Activated gamma-delta T cell treated with anti-CD3 and anti-CD28 coated beads, Interleukin-2, amount 50 U/mL, for 16 hours (primary cell): ENCODE measurements around the gene DLX5.

ENCODE experiments used
- DNase-seq: peaks from one replicate; pipeline ENCODE4 v3.0.0-alpha.2; 2020; ENCODE audit warnings: low read depth

DLX5 gene

GRCh38 chr7:96989859-96990317 is 34.7 kb downstream of the DLX5 start:
- no peak for DNase-seq

GRCh38 chr7:96989241-96989858 is 35.3 kb downstream of the DLX5 start:
- no peak for DNase-seq

GRCh38 chr7:96987719-96988118 is 36.9 kb downstream of the DLX5 start:
- DNase-seq, result no peak

- DNase-seq, result no peak
Measured at GRCh38 chr7:96986901-96987300, 37.7 kb downstream of the DLX5 start.

- DNase-seq, result no peak
Measured at GRCh38 chr7:96985992-96986391, 38.6 kb downstream of the DLX5 start.

- DNase-seq, result no peak
Measured at GRCh38 chr7:96982586-96982985, 42.0 kb downstream of the DLX5 start.

GRCh38 chr7:96979551-96980276 is 44.9 kb downstream of the DLX5 start:
- no peak for DNase-seq

GRCh38 chr7:96977445-96977844 is 47.2 kb downstream of the DLX5 start:
- DNase-seq, result no peak

GRCh38 chr7:96976106-96976505 is 48.5 kb downstream of the DLX5 start:
- DNase-seq, result no peak

GRCh38 chr7:96973986-96974385 is 50.6 kb downstream of the DLX5 start:
- DNase-seq, result no peak

GRCh38 chr7:96970739-96971138 is 53.9 kb downstream of the DLX5 start:
- DNase-seq, result no peak
